NB4 (cell line): ENCODE measurements around the gene CALN1.

Source experiments
- DNase-seq: peaks from one replicate; pipeline ENCODE4 v3.0.0; 2010; ENCODE audit warnings: low read depth
- H3K4me3 ChIP-seq: one replicate; pipeline ENCODE4 v1.5.1; 2011; ENCODE audit warnings: mild to moderate bottlenecking, low read depth, low read length, moderate library complexity
- CTCF ChIP-seq: IDR thresholded peaks from one replicate; pipeline ENCODE4 v1.5.1; 2012; ENCODE audit warnings: low read depth, low read length
- MAX ChIP-seq: IDR thresholded peaks from 2 replicates; pipeline ENCODE4 v1.6.1; 2011; ENCODE audit warnings: low read depth, low read length
- MYC ChIP-seq: IDR thresholded peaks from 2 replicates; pipeline ENCODE4 v1.6.1; 2011; ENCODE audit warnings: low read depth, low read length
- POLR2A ChIP-seq: IDR thresholded peaks from 2 replicates; pipeline ENCODE4 v1.6.1; 2011; ENCODE audit warnings: mild to moderate bottlenecking; ENCODE audit not compliant: insufficient read length; ENCODE audit errors: extremely low read depth

The CALN1 gene

GRCh38 chr7:71769326-71769725 is 642.8 kb downstream of the CALN1 start:
- DNase-seq = no peak
- TF ChIP-seq CTCF (no peak), POLR2A (no peak), MAX (no peak), MYC (no peak)
- H3K4me3 ChIP-seq = no peak overlapping the region

- no peak for TF ChIP-seq MAX
- no peak for TF ChIP-seq CTCF
- no peak for TF ChIP-seq POLR2A
- no peak for TF ChIP-seq MYC
- no peak for DNase-seq
- H3K4me3 ChIP-seq = no peak overlapping the region
Measured at GRCh38 chr7:71768450-71768849, 643.7 kb downstream of the CALN1 start.

- DNase-seq = no peak
- H3K4me3 ChIP-seq = no peak overlapping the region
- TF ChIP-seq CTCF (no peak), MYC (no peak), MAX (no peak), POLR2A (no peak)
Measured at GRCh38 chr7:71766016-71766415, 646.1 kb downstream of the CALN1 start.

GRCh38 chr7:71761336-71761735 is 650.8 kb downstream of the CALN1 start:
- no peak for TF ChIP-seq POLR2A
- H3K4me3 ChIP-seq = no peak overlapping the region
- DNase-seq = no peak

DNA sequence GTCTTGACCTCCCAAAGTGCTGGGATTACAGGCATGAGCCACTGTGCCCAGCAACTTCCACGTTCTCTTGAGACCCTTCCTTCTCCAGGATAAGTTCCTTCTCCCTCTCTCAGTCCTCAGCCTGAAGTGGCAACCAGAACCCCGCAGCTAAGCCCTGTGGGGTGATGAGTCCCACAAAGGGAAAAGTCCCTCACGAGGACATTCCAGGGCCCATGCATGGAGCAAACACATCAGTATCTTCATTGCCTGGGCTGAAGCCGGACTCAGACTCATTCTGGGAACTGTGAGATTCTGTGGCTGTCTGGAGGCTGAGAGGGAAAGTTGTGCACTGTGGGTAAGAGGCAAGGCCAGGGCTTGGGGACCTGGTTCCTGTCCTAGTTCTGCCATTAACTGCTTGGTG is 657.3 kb downstream of the CALN1 start:
- H3K4me3 ChIP-seq = no peak overlapping the region
- no peak for TF ChIP-seq CTCF
- no peak for TF ChIP-seq POLR2A
- TF ChIP-seq MYC = no peak
- TF ChIP-seq MAX = no peak
- DNase-seq = no peak

DNA sequence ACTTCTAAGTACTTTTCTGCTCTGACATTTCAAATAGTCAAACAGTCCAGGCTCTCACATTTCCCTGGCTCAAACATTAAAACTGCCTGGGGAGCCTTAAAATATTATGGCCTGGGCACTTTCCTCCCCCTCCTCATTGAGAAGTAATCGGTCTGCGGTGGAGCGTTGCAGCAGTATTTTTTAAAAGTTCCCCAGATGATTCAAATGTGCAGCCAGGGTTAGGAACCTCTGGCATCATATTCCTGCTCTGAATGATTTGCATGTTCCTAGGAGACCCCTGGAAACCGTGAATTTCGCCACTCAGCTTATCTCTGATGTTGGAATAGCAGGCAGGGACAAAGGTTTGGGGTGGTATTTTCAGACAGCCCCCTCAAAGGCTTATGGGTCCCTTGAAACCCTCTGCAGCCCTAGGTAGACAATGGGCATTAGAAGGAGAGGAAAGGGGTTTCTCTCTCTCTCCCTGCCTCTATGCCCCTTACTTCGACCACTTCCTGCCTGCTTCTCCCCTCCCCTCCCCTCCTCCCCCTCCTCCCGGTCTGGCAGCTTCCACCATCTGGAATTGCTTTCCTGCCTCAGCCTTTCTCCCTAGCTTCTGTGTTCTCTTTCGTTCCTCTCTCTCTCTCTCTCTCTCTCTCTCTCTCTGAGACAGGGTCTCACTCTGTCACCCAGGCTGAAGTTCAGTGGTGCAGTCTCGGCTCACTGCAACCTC is 658.0 kb downstream of the CALN1 start:
- TF ChIP-seq MAX = no peak
- TF ChIP-seq MYC = no peak
- no peak for TF ChIP-seq POLR2A
- TF ChIP-seq CTCF = no peak
- H3K4me3 ChIP-seq = no peak overlapping the region
- no peak for DNase-seq
